GM12865 (cell line): Measurements from ENCODE around the gene RASSF7.

ENCODE experiments used
- DNase-seq: peaks from one replicate; pipeline ENCODE4 v3.0.0; 2010; ENCODE audit warnings: low read depth
- H3K4me3 ChIP-seq: 2 replicates; pipeline ENCODE4 v1.5.1; 2011; ENCODE audit warnings: mild to moderate bottlenecking, low read depth, low read length, control low read depth
- TF ChIP-seq, protein P1 (sequence below): IDR thresholded peaks from 2 replicates; pipeline ENCODE4 v1.5.1; 2011; ENCODE audit warnings: low read length, control low read depth, low read depth, inconsistent platforms; ENCODE audit not compliant: insufficient read depth; ENCODE audit errors: missing control alignments

The RASSF7 gene

DNA sequence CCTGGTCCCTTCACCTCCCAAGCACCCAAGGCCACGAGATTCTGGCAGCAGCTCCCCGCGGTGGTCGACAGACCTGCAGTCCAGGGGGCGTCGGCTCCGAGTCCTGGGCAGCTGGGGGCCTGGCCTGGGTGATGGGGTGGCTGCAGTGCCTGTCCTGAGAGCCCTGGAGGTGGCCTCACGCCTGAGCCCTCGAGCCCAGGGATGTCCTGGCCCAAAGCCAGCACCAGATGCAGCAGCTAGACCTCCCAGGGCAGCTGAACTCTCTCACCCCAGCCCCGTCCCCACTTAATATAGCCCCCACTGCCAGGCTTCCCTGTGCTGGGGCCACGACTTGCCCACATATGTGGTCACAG, 6.8 kb upstream of the RASSF7 start:
- H3K4me3 ChIP-seq, result no peak overlapping the region
- TF ChIP-seq, protein P1, sequence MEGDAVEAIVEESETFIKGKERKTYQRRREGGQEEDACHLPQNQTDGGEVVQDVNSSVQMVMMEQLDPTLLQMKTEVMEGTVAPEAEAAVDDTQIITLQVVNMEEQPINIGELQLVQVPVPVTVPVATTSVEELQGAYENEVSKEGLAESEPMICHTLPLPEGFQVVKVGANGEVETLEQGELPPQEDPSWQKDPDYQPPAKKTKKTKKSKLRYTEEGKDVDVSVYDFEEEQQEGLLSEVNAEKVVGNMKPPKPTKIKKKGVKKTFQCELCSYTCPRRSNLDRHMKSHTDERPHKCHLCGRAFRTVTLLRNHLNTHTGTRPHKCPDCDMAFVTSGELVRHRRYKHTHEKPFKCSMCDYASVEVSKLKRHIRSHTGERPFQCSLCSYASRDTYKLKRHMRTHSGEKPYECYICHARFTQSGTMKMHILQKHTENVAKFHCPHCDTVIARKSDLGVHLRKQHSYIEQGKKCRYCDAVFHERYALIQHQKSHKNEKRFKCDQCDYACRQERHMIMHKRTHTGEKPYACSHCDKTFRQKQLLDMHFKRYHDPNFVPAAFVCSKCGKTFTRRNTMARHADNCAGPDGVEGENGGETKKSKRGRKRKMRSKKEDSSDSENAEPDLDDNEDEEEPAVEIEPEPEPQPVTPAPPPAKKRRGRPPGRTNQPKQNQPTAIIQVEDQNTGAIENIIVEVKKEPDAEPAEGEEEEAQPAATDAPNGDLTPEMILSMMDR, result no peak
- no peak for DNase-seq

DNA sequence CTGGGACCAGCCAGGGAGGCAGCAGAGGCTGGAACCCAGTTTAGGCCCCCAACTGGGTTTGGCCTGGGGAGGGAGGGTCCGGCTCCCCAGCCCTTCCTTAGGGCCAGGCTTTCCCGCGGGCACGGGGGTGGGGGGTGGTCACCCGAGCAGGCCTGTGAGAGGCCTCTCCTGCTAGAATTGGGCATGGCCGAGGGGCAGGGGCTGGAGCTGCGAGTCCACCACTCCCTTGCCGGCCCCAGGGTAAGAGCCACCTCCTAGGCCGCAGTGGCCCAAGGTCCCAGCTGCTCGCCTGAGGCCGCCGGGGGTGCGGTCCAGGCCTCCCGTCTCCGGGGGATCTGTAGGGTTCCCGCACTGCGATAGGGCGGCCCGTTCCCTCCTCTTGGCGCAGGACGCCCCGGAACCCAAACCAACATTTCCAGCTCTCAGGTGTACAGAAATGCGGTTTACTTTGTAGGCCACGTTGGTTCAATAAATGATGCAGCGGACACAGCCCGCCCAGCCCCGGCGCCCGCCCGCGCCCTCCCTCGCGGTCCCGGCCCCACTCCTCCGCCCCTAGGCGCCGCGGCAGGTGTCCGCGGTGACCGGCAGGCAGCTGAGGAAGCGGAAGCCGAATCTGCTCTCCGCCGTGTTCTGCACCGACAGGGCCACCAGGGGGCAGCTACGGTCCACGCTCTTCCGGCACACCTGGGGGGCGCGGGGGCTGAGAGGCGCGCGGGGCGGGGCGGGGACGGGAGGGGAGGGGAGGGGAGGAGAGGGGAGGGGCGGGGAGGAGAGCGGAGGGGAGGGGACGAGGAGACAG, 6.1 kb upstream of the RASSF7 start:
- TF ChIP-seq, protein P1, result peak; percentile 73
- DNase-seq, result peak; percentile 88
- H3K4me3 ChIP-seq, result no peak overlapping the region

DNA sequence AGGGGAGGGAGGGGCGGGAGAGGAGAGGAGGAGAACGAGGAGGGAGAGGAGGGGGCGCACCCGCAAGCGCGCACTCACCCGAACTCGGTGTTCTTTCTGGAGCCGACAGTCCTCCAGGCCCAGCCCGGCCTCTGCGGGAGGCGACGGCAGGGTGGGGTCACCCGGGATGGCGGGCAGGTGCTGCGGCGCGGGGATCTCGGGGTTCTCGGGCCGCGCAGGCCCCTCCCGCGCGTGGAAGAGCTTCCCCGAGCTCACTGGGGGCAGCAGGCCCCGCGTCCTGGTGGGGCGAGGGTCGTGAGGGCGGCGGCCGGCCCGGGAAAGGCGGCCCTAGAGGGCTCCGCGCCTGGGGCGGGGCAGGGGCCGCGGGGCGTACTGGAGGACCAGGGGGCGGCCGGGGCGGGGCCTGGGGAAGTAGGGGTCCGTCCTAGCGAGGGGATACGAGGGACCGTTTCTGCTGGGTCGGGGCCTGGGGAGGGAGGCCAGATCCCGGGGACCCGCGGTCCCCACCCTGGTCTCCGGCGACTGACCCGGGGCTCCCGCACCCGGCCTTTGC, 5.5 kb upstream of the RASSF7 start:
- TF ChIP-seq, protein P1, result no peak
- DNase-seq, result no peak
- H3K4me3 ChIP-seq, result no peak overlapping the region; the same call in 1 of the 2 replicates

DNA sequence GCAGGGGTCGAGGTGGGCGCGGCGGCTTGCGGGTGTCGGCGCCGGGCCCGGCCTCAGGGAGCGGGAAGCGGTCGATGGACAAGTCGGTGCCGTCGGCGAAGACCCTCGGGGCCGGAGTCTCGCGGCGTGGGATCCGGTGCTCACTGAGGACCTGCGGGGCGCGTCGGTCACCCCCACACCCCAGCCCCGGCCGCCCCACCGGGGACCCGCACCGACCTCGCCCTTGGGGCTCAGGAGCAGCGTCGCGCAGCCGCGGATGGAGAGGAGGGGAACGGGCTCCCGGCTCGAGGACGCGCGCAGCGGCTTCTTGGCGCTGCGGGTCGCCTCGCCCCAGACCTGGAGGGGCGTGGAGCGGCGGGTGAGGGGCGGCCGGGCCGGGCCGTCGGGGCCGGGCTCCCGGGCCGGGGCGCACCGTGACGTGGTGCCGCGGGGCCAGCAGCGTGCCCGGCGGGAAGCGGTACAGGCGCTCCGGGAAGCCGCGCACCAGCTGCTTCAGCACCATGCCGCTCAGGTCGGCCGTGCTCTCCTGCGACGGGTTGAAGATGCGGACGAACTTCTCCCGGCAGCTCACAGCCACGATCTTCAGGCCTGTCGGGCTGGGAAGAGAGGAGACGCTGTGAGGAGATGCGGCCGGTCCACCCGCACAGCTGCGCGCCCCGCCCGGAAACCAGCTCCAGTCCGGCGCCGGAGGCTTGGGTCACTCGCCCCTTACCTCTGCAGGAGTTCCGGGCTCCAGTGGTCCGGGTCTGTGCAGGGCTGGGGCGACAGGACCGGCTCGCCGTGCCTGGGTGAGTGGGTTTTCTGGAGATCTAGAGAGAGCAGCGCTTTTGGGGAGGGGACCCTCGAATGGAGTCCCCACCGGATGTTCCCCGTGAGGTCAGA, 4.7 kb upstream of the RASSF7 start:
- TF ChIP-seq, protein P1, result no peak
- H3K4me3 ChIP-seq, result no peak overlapping the region
- DNase-seq, result no peak

DNA sequence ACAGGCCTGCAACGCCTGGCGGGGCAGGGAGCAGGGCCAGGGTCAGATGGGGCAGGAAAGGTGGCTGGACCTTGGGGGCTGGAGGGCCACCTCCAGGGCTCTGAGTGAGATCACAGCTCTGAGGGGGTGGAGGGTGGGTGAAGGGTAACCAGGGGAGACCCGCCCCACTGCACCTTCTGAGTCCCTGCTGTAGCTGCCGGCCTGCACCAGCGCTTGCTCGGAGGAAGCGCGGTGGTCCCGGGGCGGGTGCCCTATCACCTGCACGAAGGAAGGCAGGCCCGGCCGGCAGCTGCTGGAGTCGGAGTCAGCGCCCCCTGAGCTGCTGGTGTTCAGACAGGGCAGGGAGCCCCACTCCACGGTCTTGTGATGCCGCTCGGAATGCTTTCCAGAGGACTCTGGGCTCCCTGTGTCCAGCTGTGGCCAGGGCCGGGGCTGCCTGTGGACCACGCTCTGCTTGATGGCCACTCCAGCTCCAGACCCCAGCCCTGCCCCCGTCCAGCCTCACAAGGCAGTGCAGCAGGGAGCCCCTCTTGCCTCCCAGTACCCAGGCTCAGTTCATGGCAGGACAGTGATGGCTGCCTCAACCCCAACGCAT, 4.0 kb upstream of the RASSF7 start:
- TF ChIP-seq, protein P1, result no peak
- H3K4me3 ChIP-seq, result no peak overlapping the region
- no peak for DNase-seq

DNA sequence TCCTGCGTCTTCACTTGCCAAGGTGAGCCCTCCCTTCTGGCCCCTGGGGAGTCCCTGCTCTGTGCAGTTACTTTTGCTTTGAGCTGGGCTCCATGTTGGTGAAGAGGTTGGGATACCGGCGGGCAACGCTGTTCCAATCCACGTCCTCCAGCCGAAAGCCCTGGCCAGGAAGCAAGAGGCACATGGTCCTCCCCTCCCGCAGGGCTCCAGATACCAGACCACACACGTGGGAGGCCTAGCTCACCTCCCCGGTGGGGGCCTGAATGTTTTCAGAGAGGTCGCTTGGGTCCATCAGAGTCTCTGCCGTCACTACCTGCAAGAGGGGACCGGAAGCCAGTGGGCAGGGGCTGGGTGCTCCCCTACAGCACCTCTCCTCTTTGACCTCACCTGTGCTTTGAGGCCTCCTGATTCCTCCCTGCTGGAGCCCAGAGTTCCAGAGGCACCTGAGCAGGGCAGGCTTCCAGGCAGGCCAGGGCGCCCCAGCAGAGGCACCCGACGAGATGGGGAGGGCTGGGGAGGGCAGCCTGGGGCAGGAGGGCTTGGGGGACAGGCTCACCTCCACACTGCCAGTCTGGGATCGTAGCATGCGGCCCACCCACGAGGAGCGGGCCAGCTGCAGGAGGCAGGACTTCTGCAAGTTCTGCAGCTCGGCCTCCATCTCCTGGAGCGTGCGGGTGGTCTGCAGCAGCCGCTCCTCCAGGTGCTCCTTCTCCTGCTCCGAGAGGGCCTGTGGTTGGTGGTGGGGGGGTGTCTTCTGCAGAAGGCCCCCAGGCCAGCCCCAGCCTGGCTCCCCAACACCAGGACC, 3.2 kb upstream of the RASSF7 start:
- no peak overlapping the region for H3K4me3 ChIP-seq
- no peak for DNase-seq
- TF ChIP-seq, protein P1, result no peak
